GM12878 (cell line): ENCODE results near the gene GCLM. TPM values are rescaled to one million over a fixed set of nuclear protein-coding genes. Genes with fewer than 3 reads are reported as not detected.

Source experiments
- ATF7 ChIP-seq: fragments of 450-650 bp; IDR thresholded peaks from 2 replicates; pipeline ENCODE4 v1.6.1; 2016; ENCODE audit warnings: low read depth, mild to moderate bottlenecking
- BACH1 ChIP-seq: fragments of 450-650 bp; IDR thresholded peaks from 2 replicates; pipeline ENCODE4 v1.6.1; 2017; ENCODE audit warnings: mild to moderate bottlenecking, borderline replicate concordance
- CHD2 ChIP-seq: IDR thresholded peaks from 2 replicates; pipeline ENCODE4 v1.6.1; 2011; ENCODE audit warnings: low read depth, low read length, improper control_type of control experiment, borderline replicate concordance
- DPF2 ChIP-seq: fragments of 450-650 bp; IDR thresholded peaks from 2 replicates; pipeline ENCODE4 v1.6.1; 2017; ENCODE audit warnings: mild to moderate bottlenecking
- IKZF1 ChIP-seq: fragments of 450-650 bp; conservative IDR thresholded peaks from 2 replicates; pipeline ENCODE4 v1.6.1; 2017; ENCODE audit warnings: antibody characterized with exemption, mild to moderate bottlenecking
- KLF5 ChIP-seq: fragments of 450-650 bp; IDR thresholded peaks from 2 replicates; pipeline ENCODE4 v1.6.1; 2014; ENCODE audit warnings: mild to moderate bottlenecking; ENCODE audit not compliant: partially characterized antibody
- LARP7 ChIP-seq: fragments of 450-650 bp; IDR thresholded peaks from 2 replicates; pipeline ENCODE4 v1.6.1; 2017; ENCODE audit warnings: mild to moderate bottlenecking
- NBN ChIP-seq: fragments of 450-650 bp; IDR thresholded peaks from 2 replicates; pipeline ENCODE4 v1.6.1; 2016
- NR2C1 ChIP-seq: fragments of 450-650 bp; IDR thresholded peaks from 2 replicates; pipeline ENCODE4 v1.6.1; 2017; ENCODE audit warnings: antibody characterized with exemption, mild to moderate bottlenecking, moderate library complexity
- NR2F1 ChIP-seq: fragments of 450-650 bp; conservative IDR thresholded peaks from 2 replicates; pipeline ENCODE4 v1.6.1; 2017; ENCODE audit warnings: mild to moderate bottlenecking
- RAD21 ChIP-seq: IDR thresholded peaks from 2 replicates; pipeline ENCODE4 v1.6.1; 2011; ENCODE audit warnings: mild to moderate bottlenecking, low read depth, low read length, moderate library complexity; ENCODE audit not compliant: insufficient read depth
- RELA ChIP-seq: fragments of 450-650 bp; IDR thresholded peaks from 2 replicates; pipeline ENCODE4 v1.8.0; 2014; ENCODE audit warnings: borderline replicate concordance; ENCODE audit not compliant: partially characterized antibody
- RUNX3 ChIP-seq: IDR thresholded peaks from 2 replicates; pipeline ENCODE4 v1.6.1; 2012; ENCODE audit warnings: low read length, inconsistent platforms
- SMARCA5 ChIP-seq: fragments of 450-650 bp; IDR thresholded peaks from 2 replicates; pipeline ENCODE4 v1.6.1; 2017; ENCODE audit warnings: mild to moderate bottlenecking
- STAT1 ChIP-seq: fragments of 450-650 bp; conservative IDR thresholded peaks from 2 replicates; pipeline ENCODE4 v1.6.1; 2014; ENCODE audit warnings: antibody characterized with exemption, mild to moderate bottlenecking
- TAF1 ChIP-seq: IDR thresholded peaks from 2 replicates; pipeline ENCODE4 v1.6.1; 2011; ENCODE audit warnings: mild to moderate bottlenecking, low read depth, low read length, borderline replicate concordance
- YY1 ChIP-seq: IDR thresholded peaks from 2 replicates; pipeline ENCODE4 v1.6.1; 2011; ENCODE audit warnings: low read depth, mild to moderate bottlenecking, low read length
- ZNF207 ChIP-seq: fragments of 450-650 bp; IDR thresholded peaks from 2 replicates; pipeline ENCODE4 v1.6.1; 2014; ENCODE audit warnings: antibody characterized with exemption, mild to moderate bottlenecking, borderline replicate concordance
- ZNF24 ChIP-seq: fragments of 450-650 bp; IDR thresholded peaks from 2 replicates; pipeline ENCODE4 v1.6.1; 2017; ENCODE audit warnings: antibody characterized with exemption, mild to moderate bottlenecking
- ZSCAN29 ChIP-seq: fragments of 450-650 bp; IDR thresholded peaks from 2 replicates; pipeline ENCODE4 v1.6.1; 2017; ENCODE audit warnings: mild to moderate bottlenecking, moderate library complexity
- polyA plus RNA-seq, 11 experiments: library from polyadenylated mRNA; depleted of rRNA in 4 of 11; unstranded in 6 of 11; stranded (reverse) in 5 of 11; fragments of >200 nt; fragmentation: Nextera tagmentation in 4 of 11; fragmentation: Illumina TruSeq in 1 of 11; extraction: Ambion mirVana in 4 of 11; extraction: Trizol in 1 of 11; gene quantifications; 1 replicate in 1 of 11; 2 replicates in 10 of 11; pipeline versions ENCODE4 v1.2.1 to v1.2.3, GENCODE V29; 2011 to 2016; ENCODE audit warnings: inconsistent platforms in 2 of 11, missing spikeins in 2 of 11, low read depth in 1 of 11
- total RNA-seq, 4 experiments: library from RNA; depleted of rRNA in 3 of 4; stranded (reverse); fragments of >200 nt in 3 of 4; fragmentation: Illumina TruSeq in 1 of 4; extraction: Trizol in 1 of 4; gene quantifications; 2 replicates each; pipeline versions ENCODE4 v1.2.1 to v1.2.3, GENCODE V29; 2013 to 2021
- TF ChIP-seq, protein P1 (sequence below): fragments of 150-350 bp; IDR thresholded peaks from 2 replicates; pipeline ENCODE4 v1.6.1; 2016; ENCODE audit warnings: low read depth, low read length
- TF ChIP-seq, protein P2 (sequence below): fragments of 450-650 bp; IDR thresholded peaks from 2 replicates; pipeline ENCODE4 v1.6.1; 2016; ENCODE audit warnings: mild to moderate bottlenecking, moderate library complexity, borderline replicate concordance
- TF ChIP-seq, protein P3 (sequence below): fragments of 450-650 bp; IDR thresholded peaks from 2 replicates; pipeline ENCODE4 v1.6.1; 2016; ENCODE audit warnings: mild to moderate bottlenecking

Gene GCLM
- total and polyA plus RNA-seq, 10 of the 15 experiments (the other 5 are each of a cell fraction or from before 2014, with no cell fraction given): 2.6 to 17.3 (median 6.9) TPM

DNA sequence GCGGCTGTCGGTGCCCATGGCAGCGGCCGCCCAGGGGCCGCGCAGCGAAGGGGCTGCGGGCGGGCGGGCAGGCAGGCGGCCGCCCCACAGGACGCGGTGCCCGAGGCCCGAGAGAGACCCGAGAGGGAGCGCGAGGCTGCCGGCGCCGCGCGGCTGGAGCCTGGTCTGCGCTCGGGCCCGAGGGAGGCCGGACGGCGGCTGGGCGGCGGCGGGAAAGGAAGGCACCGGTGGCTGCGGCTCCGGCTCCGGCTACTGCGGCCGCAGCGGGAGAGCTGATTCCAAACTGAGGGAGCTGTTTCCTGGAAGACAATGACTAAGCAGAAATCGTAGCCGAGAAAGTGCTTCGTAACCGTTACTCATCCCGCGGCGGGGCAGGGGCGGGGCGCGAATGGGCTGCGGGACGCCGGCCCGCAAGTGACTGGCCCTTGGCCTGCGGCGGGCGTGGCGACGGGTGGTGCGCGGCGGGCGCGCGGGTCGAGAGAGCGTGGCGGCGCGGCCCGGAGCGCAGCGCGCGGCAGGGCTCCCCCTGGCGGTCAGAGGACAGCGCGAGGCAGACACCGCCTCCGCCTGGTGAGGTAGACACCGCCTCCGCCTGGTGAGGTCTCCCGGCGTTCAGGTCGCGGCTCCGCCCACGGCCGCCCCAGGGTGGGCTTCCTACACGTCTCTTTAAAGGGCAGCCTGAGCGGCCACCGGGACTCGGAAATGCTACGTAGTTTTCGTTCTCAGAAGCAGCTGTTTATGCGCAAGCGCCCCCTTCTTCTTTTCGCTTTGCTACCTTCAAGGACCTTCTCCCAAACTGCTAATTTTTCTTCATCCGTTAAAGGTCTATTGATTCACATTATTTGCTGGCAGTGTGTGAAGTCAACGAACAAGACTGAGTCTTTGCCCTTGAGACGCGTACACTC, at the start of gene GCLM (continued):
- peak; percentile 36; the same call in 1 of the 2 replicates for TF ChIP-seq NR2C1
- TF ChIP-seq ZNF24: peak; percentile 54; the same call in 1 of the 2 replicates
- 0 out of 2 replicates have a peak, but pooled peaks have one; percentile 71 for TF ChIP-seq NBN
- TF ChIP-seq CHD2: 0 out of 2 replicates have a peak, but pooled peaks have one; percentile 33
- peak; percentile 71 for TF ChIP-seq ATF7
- peak; percentile 99 for TF ChIP-seq BACH1
- TF ChIP-seq ZSCAN29: peak; percentile 80
- peak; percentile 62 for TF ChIP-seq RUNX3
- TF ChIP-seq LARP7: peak; percentile 78
- no peak; the same call in 1 of the 2 replicates for TF ChIP-seq DPF2
- TF ChIP-seq, protein P1, sequence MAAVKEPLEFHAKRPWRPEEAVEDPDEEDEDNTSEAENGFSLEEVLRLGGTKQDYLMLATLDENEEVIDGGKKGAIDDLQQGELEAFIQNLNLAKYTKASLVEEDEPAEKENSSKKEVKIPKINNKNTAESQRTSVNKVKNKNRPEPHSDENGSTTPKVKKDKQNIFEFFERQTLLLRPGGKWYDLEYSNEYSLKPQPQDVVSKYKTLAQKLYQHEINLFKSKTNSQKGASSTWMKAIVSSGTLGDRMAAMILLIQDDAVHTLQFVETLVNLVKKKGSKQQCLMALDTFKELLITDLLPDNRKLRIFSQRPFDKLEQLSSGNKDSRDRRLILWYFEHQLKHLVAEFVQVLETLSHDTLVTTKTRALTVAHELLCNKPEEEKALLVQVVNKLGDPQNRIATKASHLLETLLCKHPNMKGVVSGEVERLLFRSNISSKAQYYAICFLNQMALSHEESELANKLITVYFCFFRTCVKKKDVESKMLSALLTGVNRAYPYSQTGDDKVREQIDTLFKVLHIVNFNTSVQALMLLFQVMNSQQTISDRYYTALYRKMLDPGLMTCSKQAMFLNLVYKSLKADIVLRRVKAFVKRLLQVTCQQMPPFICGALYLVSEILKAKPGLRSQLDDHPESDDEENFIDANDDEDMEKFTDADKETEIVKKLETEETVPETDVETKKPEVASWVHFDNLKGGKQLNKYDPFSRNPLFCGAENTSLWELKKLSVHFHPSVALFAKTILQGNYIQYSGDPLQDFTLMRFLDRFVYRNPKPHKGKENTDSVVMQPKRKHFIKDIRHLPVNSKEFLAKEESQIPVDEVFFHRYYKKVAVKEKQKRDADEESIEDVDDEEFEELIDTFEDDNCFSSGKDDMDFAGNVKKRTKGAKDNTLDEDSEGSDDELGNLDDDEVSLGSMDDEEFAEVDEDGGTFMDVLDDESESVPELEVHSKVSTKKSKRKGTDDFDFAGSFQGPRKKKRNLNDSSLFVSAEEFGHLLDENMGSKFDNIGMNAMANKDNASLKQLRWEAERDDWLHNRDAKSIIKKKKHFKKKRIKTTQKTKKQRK: no peak
- TF ChIP-seq SMARCA5: peak; percentile 99
- peak; percentile 21 for TF ChIP-seq KLF5
- TF ChIP-seq, protein P2, sequence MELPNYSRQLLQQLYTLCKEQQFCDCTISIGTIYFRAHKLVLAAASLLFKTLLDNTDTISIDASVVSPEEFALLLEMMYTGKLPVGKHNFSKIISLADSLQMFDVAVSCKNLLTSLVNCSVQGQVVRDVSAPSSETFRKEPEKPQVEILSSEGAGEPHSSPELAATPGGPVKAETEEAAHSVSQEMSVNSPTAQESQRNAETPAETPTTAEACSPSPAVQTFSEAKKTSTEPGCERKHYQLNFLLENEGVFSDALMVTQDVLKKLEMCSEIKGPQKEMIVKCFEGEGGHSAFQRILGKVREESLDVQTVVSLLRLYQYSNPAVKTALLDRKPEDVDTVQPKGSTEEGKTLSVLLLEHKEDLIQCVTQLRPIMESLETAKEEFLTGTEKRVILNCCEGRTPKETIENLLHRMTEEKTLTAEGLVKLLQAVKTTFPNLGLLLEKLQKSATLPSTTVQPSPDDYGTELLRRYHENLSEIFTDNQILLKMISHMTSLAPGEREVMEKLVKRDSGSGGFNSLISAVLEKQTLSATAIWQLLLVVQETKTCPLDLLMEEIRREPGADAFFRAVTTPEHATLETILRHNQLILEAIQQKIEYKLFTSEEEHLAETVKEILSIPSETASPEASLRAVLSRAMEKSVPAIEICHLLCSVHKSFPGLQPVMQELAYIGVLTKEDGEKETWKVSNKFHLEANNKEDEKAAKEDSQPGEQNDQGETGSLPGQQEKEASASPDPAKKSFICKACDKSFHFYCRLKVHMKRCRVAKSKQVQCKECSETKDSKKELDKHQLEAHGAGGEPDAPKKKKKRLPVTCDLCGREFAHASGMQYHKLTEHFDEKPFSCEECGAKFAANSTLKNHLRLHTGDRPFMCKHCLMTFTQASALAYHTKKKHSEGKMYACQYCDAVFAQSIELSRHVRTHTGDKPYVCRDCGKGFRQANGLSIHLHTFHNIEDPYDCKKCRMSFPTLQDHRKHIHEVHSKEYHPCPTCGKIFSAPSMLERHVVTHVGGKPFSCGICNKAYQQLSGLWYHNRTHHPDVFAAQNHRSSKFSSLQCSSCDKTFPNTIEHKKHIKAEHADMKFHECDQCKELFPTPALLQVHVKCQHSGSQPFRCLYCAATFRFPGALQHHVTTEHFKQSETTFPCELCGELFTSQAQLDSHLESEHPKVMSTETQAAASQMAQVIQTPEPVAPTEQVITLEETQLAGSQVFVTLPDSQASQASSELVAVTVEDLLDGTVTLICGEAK: no peak
- peak; percentile 10 for TF ChIP-seq RELA
- peak; percentile 89 for TF ChIP-seq IKZF1
- 0 out of 2 replicates have a peak, but pooled peaks have one; percentile 20 for TF ChIP-seq RAD21
- peak; percentile 81 for TF ChIP-seq NR2F1
- peak; percentile 44; the same call in 1 of the 2 replicates for TF ChIP-seq TAF1
- TF ChIP-seq ZNF207: 0 out of 2 replicates have a peak, but pooled peaks have one; percentile 54
- TF ChIP-seq STAT1: no peak
- TF ChIP-seq YY1: peak; percentile 72; the same call in 1 of the 2 replicates
- TF ChIP-seq, protein P3, sequence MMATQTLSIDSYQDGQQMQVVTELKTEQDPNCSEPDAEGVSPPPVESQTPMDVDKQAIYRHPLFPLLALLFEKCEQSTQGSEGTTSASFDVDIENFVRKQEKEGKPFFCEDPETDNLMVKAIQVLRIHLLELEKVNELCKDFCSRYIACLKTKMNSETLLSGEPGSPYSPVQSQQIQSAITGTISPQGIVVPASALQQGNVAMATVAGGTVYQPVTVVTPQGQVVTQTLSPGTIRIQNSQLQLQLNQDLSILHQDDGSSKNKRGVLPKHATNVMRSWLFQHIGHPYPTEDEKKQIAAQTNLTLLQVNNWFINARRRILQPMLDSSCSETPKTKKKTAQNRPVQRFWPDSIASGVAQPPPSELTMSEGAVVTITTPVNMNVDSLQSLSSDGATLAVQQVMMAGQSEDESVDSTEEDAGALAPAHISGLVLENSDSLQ: no peak
